ENCODE measurements around the gene MTHFD1L. TPM values are rescaled to one million over a fixed set of nuclear protein-coding genes. Genes with fewer than 3 reads are reported as not detected.

Gene MTHFD1L
- total RNA-seq, 4 donors from 2014 or later = 0.35 to 1.6 (median 0.59) TPM; not detected in 1

DNA sequence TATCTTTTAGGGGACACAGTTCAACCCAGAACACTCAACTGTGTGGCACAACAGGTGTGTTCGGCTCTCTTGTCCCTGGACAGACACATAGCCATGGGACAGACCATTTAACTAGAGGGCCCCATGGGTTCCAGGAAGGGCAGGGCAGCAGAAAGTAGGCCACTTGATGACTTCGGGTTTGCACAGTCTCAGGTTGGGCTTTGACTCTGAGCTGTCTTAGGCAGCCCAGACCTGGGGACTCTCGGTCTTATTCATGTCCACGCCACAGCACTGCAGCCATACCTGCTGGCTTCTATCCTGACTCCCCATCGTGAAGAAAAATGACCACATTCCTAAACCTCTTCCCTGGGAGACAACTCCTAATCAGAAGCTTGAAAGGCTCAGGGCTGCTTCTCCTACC lies 228.2 kb downstream of the MTHFD1L start:
- in situ Hi-C loops (cut with MboI; ENCODE audit: low sequenced_read_pairs in 4 of 4) = no loop called here
- no peaks in the 10 kb centered on the region for H3K9me3 ChIP-seq

DNA sequence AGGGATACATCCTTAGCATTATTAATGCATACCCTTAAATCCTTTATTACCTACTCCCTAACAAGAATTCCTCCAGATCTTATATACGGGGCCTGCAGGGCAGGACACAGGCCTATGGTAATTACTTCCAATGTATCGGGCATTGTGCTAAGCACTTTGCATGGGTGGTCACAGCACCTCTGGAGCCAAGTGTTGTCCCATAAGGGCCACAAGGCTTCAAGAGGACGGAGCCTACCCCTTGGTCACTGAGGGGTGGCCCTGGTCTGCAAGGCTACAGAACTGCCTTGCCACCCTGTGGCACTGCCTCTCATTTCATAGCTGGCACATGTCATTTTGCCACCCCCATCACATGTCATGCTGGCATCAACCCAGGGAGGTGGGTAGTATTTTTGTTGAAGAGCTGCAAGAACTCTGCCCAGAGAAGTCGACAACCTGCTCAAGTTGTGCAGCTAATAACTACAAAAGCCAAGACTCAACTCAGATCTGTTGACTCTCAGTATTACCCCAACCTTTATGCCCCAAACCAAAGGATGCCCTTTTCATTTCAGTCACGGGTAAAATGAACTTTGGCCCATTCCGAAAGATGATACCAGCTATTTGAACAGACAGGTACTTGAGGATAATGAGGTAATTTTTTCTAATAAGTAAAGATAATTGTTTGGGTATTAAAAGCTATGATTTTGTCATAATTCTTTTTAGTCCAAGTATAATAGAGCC lies 230.2 kb downstream of the MTHFD1L start:
- H3K4me3 ChIP-seq = no peak overlapping the region
- H3K36me3 ChIP-seq = no peaks in the 10 kb centered on the region
- no peak overlapping the region for H3K27ac ChIP-seq
- ATAC-seq (no peak), DNase-seq (no peak)
- no peaks in the 10 kb centered on the region for H3K9me3 ChIP-seq
- no peaks in the 10 kb centered on the region for H3K27me3 ChIP-seq
- in situ Hi-C loops (cut with MboI; ENCODE audit: low sequenced_read_pairs in 4 of 4) = no loop called here
- TF ChIP-seq POLR2A (IDR thresholded peaks at IDR 0.05) = no peak
- TF ChIP-seq, protein P1, sequence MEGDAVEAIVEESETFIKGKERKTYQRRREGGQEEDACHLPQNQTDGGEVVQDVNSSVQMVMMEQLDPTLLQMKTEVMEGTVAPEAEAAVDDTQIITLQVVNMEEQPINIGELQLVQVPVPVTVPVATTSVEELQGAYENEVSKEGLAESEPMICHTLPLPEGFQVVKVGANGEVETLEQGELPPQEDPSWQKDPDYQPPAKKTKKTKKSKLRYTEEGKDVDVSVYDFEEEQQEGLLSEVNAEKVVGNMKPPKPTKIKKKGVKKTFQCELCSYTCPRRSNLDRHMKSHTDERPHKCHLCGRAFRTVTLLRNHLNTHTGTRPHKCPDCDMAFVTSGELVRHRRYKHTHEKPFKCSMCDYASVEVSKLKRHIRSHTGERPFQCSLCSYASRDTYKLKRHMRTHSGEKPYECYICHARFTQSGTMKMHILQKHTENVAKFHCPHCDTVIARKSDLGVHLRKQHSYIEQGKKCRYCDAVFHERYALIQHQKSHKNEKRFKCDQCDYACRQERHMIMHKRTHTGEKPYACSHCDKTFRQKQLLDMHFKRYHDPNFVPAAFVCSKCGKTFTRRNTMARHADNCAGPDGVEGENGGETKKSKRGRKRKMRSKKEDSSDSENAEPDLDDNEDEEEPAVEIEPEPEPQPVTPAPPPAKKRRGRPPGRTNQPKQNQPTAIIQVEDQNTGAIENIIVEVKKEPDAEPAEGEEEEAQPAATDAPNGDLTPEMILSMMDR (IDR thresholded peaks at IDR 0.05 in 4 of 5, conservative IDR thresholded peaks at IDR 0.05 in 1 of 5) = no peak
- intact Hi-C loops (cut with DNase I; ENCODE audit: low total_unique reads) = no loop called here
- no peaks in the 10 kb centered on the region for H3K4me1 ChIP-seq

More for the DNA sequence above, 228.2 kb downstream of the MTHFD1L start:
- intact Hi-C loops (cut with DNase I; ENCODE audit: low total_unique reads) = no loop called here
- Histone ChIP-seq H3K27me3 (no peaks in the 10 kb centered on the region), H3K4me3 (no peak overlapping the region), H3K27ac (no peak overlapping the region), H3K36me3 (no peaks in the 10 kb centered on the region), H3K4me1 (no peaks in the 10 kb centered on the region)
- DNase-seq = no peak
- ATAC-seq = no peak
- TF ChIP-seq, protein P1 (IDR thresholded peaks at IDR 0.05 in 4 of 5, conservative IDR thresholded peaks at IDR 0.05 in 1 of 5) = no peak
- TF ChIP-seq POLR2A (IDR thresholded peaks at IDR 0.05) = no peak

DNA sequence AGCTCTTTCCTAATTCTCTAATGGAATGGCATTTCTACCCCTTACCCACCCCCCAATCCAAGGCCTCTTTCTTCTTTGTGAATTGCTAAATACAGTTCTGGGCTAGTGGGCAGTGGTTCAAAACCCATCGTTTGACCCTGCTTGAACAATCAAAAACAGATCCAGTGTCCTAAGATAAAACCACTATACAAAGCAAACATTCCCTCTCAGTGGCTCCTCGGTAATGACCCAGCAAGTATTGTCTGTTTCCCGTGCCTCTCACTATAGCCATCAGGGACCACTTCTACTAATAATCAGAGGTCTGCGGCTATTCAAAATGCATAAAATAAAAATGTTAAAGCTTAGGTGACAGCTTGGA lies 230.7 kb downstream of the MTHFD1L start:
- Histone ChIP-seq H3K4me1 (no peaks in the 10 kb centered on the region), H3K27ac (no peak overlapping the region), H3K36me3 (no peaks in the 10 kb centered on the region), H3K4me3 (no peak overlapping the region), H3K9me3 (no peaks in the 10 kb centered on the region), H3K27me3 (no peaks in the 10 kb centered on the region)
- DNase-seq (no peak), ATAC-seq (no peak)
- intact Hi-C loops (cut with DNase I; ENCODE audit: low total_unique reads) = no loop called here
- TF ChIP-seq, protein P1 (IDR thresholded peaks at IDR 0.05 in 4 of 5, conservative IDR thresholded peaks at IDR 0.05 in 1 of 5) = no peak
- TF ChIP-seq POLR2A (IDR thresholded peaks at IDR 0.05) = no peak
- in situ Hi-C loops (cut with MboI; ENCODE audit: low sequenced_read_pairs in 4 of 4) = no loop called here

DNA sequence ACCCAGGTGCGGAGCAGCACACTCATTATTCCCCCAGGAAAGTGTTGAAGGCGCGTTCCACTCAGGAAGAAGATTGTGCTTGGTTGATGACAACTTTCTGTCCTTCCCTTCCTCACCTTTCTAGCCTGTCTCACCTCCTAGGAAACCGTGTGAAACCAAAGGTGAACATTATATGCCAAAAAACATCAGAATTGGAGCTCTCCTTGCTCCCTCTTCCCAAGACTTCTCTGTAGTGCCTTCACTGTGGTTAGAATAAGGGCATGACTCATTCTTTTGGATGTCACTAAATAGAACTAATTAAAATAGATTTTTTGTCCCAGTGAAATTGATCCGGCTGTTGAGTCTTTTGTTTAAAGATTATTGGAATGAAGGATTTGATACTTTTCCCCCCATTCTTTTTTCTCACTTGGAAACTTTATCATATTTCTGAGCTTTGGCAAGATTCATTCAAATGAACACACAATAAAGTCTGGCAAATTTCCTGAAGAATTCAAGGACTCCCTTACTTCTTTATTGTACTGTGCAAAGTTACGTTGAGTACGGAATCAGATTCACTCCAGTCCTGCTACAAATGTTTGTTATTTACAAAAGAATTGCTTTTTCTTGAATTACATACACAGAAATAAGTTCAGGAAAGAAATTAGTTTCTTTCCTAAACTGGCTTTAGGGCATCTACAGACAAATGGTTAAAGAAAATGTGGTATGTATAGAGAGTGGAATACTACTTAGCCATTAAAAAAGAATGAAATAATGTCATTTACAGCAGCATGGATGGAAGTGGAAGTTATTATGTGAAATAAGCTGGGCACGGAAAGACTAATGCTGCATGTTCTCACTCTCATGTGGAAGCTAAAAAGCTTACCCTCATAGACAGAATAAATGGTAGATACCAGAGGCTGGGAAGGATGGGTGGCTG lies 231.4 kb downstream of the MTHFD1L start:
- TF ChIP-seq, protein P1 (IDR thresholded peaks at IDR 0.05 in 4 of 5, conservative IDR thresholded peaks at IDR 0.05 in 1 of 5) = no peak
- TF ChIP-seq POLR2A (IDR thresholded peaks at IDR 0.05) = no peak
- Histone ChIP-seq H3K36me3 (no peaks in the 10 kb centered on the region), H3K27me3 (no peaks in the 10 kb centered on the region), H3K4me3 (no peak overlapping the region), H3K4me1 (no peaks in the 10 kb centered on the region), H3K9me3 (no peaks in the 10 kb centered on the region), H3K27ac (no peak overlapping the region)
- no peak for DNase-seq
- in situ Hi-C loops (cut with MboI; ENCODE audit: low sequenced_read_pairs in 4 of 4) = no loop called here
- intact Hi-C loops (cut with DNase I; ENCODE audit: low total_unique reads) = no loop called here
- no peak for ATAC-seq
